Femur (tissue), 1 donor: ENCODE results near the gene RASSF3.
"Not testable (repeated sequence)": the region's sequence is repeated elsewhere in the genome, so short reads cannot be mapped to it uniquely, and the experiment has no call there.

Experiments
- DNase-seq: peaks from one replicate; pipeline ENCODE4 v3.0.0-alpha.2; 2017

RASSF3 gene

GRCh38 chr12:64598831-64599230, 11.5 kb upstream of the RASSF3 start:
- no peak for DNase-seq

DNA sequence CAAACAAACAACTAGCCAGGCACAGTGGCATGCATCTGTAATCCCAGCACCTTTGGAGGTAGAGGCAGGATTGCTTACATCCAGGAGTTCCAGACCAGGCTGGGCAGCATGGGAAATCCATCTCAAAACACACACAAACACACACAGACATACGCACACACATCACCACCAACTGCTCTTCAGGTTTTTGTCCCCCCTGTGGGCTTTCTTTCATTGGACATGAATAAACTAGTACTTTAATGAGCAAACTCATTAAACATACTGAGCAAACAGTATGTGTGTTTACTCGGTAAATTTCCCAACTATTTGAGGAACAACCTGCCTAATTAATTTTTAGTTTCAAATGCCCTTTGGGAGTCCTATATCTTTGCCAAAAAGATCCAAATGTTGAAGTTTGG, 10.1 kb upstream of the RASSF3 start:
- DNase-seq, result no peak

GRCh38 chr12:64603183-64603841, 7.0 kb upstream of the RASSF3 start:
- DNase-seq, result no peak

DNA sequence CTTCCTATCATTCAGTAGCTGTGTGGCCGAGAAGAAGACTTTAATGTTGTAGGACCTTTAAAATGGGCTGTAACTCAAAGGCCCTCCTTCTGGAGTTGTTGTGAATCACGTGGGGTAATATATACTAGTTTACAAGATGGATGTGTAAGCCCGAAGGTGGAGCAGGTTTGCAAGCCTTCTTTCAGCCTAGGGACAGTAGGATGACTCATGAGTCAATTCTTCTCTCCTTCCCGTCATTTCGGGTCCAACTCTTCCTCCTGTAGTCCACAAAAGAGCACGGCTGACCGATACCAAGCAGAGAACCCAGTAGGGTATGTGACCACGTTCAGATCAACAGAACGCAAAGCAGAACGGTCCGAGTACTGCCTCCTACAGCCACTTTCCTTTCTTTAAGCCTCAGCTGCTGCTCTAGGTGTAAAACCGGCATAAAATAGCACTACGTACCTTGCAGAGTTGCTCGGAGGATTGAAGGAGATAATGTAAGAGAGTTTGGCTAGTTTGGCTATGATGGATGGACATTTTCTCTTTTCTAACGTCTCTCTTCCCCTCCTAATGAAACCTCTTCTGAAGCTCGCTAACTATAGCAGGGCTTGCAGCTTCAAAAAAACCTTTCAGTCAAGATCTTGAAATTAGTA, 1.3 kb upstream of the RASSF3 start:
- peak; percentile 31 for DNase-seq

DNA sequence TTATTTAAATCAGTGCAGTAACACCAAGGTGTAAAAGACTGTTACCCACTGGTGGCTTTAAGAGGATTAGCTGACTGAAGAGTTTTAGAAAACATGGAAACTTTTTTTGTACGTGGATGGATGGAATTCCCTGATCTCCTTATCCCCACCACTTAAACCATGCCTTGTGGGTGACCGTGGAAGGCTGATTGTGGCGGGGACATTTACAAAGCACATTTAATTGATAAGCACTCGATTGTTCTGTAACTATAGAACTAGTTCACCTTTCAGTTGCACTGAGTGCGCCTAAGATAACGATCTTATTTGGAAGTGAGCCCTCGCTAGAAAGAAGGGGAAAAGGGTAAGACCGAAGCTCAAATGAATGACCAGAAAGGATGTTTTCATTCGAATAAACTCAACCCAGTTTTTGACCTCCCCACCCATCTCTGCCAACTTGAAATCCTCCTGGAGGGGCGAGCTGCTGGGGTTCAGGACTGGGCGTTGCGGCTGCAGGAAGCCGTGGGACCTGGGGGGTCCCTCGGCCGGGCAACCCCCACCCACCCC, 688 bp upstream of the RASSF3 start:
- no peak for DNase-seq

- DNase-seq, result peak; percentile 72
Observed at GRCh38 chr12:64610660-64611340, 505 bp downstream of the RASSF3 start.

- DNase-seq, result peak; percentile 51
Observed at GRCh38 chr12:64611341-64612284, 1.3 kb downstream of the RASSF3 start.

DNA sequence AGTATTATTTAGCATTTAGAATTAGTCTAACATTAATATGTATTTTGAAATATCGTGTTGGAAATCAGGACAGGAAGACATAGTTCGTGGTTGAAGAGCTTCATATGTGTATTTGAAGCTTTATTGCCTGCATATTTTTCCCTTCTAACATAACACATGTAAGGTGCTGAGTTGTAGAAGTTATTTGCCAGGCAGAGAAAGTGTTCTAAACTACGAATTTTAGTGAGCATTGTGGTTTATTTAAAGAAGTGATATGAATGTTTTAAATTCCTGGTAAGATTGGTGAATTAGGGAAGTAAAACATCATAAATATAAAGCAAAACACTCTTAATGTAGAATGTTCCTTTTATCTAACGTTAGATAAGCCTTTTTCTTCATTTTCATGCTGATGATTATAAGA, 2.5 kb downstream of the RASSF3 start:
- no peak for DNase-seq

GRCh38 chr12:64613775-64614398, 3.6 kb downstream of the RASSF3 start:
- DNase-seq, result not testable (repeated sequence)

DNA sequence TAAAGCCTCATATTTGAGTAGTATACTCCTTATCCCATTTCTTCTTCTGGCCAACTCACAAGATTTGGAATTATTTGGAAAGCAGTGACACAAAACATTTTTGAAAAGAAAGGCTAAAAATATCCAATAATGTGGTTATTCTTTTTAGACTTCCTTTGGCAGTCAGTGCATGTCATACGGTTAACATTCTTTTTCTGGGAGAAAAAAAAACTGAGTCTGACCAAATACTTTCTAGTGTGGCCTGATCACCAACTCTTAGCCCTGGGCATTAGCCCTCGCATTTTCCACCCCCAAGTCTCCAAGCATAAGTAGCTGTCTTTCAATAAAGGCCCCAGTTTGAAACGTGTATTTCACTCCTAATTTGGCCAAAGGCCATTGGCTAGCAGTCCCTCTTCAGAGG, 5.9 kb downstream of the RASSF3 start:
- DNase-seq, result no peak

DNA sequence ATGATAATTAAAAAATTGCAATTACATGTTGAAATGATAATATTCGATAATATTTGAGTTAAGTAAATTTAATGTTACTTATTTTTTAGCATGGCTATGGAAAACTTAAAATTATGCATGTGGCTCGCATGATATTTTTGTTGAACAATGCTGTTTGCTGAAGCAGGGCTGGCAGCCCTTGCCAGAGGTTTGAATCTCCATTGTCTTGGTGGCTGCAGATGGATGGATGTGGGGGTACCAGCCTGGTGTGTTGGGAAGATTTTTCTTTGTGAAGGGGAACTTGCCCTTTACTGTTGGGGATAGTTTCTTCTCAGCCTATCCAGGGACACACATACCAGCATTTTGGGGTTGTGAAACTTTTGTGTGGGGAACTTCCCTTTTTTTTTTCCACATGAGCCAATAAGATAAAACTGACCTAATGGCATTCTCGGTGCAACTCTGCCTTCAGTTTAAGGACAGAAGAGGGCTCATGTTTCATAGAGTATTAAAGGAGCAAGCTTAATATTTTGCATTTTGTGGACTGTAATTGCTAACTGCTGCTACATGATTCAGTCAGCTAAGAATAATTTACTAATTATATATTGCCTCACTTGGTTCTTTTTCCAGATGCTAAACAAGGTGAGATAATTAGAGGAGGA, 8.8 kb downstream of the RASSF3 start:
- DNase-seq, result no peak

- no peak for DNase-seq
Observed at GRCh38 chr12:64621257-64621942, 11.1 kb downstream of the RASSF3 start.

- DNase-seq, result no peak
Observed at GRCh38 chr12:64624035-64624434, 13.7 kb downstream of the RASSF3 start.

DNA sequence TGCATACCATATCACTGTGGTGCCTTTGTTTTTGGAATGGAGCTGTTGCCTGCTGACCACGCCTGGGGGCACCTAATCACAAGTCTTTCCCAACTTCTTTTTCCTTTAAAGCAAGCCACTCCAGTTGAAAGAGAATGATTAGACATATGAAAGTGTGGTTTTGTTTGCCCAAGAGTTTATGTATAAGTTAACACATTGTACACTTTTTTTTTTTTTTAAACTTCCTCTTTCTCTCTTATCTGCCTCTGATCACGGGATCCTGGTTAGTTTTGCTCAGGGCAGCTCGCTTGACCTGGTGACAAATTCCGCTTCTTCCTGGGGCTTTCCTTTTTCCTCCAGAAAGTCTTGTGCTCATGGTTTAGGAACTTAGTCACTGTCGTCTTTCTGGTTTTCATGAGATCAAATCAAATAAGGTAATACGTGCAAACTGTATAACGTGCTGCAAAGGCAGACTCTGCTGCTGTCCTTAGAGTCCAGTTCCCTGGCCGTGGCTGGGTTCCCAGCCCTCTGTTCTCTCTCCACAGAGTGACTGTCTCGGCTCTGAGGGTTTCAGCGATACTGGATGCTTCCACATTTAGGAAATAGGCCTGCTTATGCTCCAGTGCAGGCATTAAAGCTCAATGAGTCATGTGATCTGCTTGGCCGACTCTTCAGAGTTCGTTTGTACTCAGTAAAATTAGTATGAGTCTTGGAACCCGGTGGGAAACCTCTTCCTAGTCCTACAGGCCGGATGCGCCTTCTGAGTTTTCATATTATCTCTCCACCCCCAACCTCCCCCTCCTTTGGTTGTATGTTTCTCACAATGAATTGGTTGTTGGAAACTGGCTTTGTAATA, 15.2 kb downstream of the RASSF3 start:
- DNase-seq, result peak; percentile 48

- DNase-seq, result not testable (repeated sequence)
Observed at GRCh38 chr12:64626588-64626987, 16.3 kb downstream of the RASSF3 start.

DNA sequence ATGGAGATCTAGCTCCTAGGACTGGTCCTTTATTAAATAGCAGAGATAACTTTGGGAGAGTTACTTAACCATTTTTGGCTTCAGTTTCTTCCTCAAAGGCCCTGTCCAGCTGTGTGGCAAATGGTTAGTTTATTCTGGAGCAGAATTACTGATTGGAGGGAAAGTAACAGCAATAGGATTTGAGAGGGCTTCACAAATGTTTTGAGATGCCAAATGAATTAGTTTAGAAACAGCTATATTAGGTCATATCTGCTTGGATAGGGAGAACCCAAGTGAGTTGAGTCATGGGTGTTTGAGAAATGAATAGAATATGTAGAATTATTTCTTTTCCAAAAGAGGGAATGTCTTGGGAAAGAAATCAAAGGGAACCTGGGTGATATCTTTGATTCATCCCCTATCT, 17.5 kb downstream of the RASSF3 start:
- DNase-seq, result no peak

DNA sequence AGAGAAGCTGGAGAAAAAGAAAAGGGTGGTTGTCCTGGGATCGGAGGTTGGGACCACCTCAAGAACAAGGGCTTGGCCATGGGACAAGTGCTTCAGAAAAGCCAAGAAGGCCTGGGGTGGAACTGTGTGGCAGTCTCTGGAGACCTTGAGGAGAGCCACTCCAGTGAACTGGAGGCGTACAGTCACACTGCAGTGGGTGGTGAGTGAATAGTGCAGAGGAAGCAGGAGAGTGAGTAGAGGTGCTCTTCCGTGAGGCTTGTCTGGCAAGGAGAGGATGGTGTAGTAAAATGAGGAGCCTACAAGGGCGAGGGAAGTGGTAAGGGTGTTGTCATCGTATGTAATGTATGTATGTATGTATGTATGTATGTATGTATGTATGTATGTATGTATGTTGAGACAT, 20.9 kb downstream of the RASSF3 start:
- no peak for DNase-seq

DNA sequence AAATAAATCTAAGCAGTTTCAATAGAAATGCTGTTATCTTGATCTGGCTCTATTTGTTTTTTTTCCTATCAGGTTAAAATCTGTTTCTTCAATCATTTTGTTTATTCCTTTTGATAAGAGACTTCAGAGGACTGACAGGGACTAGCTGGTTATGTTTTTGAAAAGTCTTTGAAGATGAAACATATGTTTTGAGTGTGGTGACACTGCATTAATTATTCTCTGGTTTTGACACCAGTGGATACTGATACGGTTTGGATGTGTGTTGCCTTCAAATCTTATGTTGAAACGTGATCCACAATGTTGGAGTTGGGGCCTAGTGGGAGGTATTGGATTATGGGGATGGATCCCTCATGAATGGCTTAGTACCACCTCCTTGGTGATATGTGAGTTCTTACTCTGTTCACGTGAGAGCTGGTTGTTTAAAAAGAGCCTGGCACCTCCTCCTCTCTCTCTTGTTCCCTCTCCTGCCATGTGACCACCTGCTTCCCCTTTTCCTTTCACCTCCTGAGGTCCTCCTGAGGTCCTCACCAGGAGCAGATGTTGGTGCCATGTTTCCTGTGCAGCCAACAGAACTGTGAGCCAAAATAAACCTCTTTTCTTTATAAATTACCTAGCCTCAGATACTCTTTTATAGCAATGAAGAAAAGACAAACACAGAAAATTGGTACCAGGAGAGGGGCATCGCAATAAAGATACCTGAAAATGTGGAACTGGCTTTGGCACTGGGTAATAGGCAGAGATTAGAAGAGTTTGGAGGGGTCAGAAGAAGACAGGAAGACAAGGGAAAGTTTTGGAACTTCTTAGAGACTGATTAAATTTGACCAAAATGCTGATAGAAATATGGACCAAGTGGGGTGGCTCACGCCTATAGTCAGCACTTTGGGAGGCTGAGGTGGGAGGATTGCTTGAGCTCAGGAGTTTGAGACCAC, 23.0 kb downstream of the RASSF3 start:
- no peak for DNase-seq

- DNase-seq, result no peak
Observed at GRCh38 chr12:64633940-64634337, 23.6 kb downstream of the RASSF3 start.
